HG02970 (cell line): ENCODE measurements around the gene ZNF519.

ENCODE experiments used
- ATAC-seq: cut with Tn5 transposase; IDR thresholded peaks from one replicate; pipeline ENCODE4 v1.9.1; 2021; ENCODE audit warnings: mild to moderate bottlenecking, moderate library complexity, moderate number of reproducible peaks; ENCODE audit not compliant: unreplicated experiment, low FRiP score

ZNF519 gene

GRCh38 chr18:14100503-14101286 lies 31.5 kb downstream of the ZNF519 start:
- ATAC-seq: no peak

GRCh38 chr18:14098428-14098827 lies 33.8 kb downstream of the ZNF519 start:
- ATAC-seq: no peak

- ATAC-seq: no peak
Observed at GRCh38 chr18:14097761-14098160, 34.5 kb downstream of the ZNF519 start.

- no peak for ATAC-seq
Observed at GRCh38 chr18:14093307-14093915, 38.8 kb downstream of the ZNF519 start.

- ATAC-seq: no peak
Observed at GRCh38 chr18:14092625-14093306, 39.5 kb downstream of the ZNF519 start.

GRCh38 chr18:14089781-14090180 lies 42.5 kb downstream of the ZNF519 start:
- ATAC-seq: no peak

- no peak for ATAC-seq
Observed at GRCh38 chr18:14089191-14089590, 43.0 kb downstream of the ZNF519 start.

- ATAC-seq: no peak
Observed at GRCh38 chr18:14086458-14087231, 45.6 kb downstream of the ZNF519 start.

- ATAC-seq: no peak
Observed at GRCh38 chr18:14085770-14086457, 46.3 kb downstream of the ZNF519 start.

- ATAC-seq: no peak
Observed at GRCh38 chr18:14075196-14075595, 57.0 kb downstream of the ZNF519 start.

- ATAC-seq: no peak
Observed at GRCh38 chr18:14074187-14074586, 58.0 kb downstream of the ZNF519 start.

- no peak for ATAC-seq
Observed at GRCh38 chr18:14053661-14054060, 78.6 kb downstream of the ZNF519 start.
